A673 (cell line): ENCODE results near the gene SATB1. TPM values are rescaled to one million over a fixed set of nuclear protein-coding genes. Genes with fewer than 3 reads are reported as not detected.

Experiments used
- BruUV-seq: library from RNA; stranded (reverse); fragments of 400-500 nt; replicated peaks from 2 replicates; lab custom pipeline; 2021; lab: Mats Ljungman, UMichigan
- CTCF ChIA-PET: fragments of 300-600 bp; sonication (Branson Sonifier 250); formaldehyde crosslinking; loops from one replicate; lab custom pipeline; 2022; ENCODE audit warnings: antibody characterized with exemption; lab: Charles Lee
- POLR2A ChIA-PET: fragments of 300-600 bp; sonication (Branson Sonifier 250); formaldehyde crosslinking; loops from one replicate; lab custom pipeline; 2022; ENCODE audit warnings: antibody characterized with exemption; ENCODE audit not compliant: low non-redundant PET; lab: Charles Lee
- DNase-seq: peaks from one replicate; pipeline ENCODE4 v3.0.0-alpha.2; 2015; ENCODE audit warnings: low spot score
- H3K27ac ChIP-seq: fragments of 200-600 bp; sonication (generic); 2 replicates; pipeline ENCODE4 v1.5.1; 2016; ENCODE audit warnings: mixed run types, low read depth, mild to moderate bottlenecking, mixed read lengths, antibody characterized with exemption, low read length; ENCODE audit not compliant: poor library complexity, severe bottlenecking
- H3K27me3 ChIP-seq: fragments of 200-600 bp; sonication (generic); replicated peaks from 2 replicates; pipeline ENCODE4 v1.6.1; 2017; ENCODE audit warnings: mixed run types, low read depth, mild to moderate bottlenecking, mixed read lengths, antibody characterized with exemption, low read length; ENCODE audit not compliant: insufficient read depth, poor library complexity
- H3K36me3 ChIP-seq: fragments of 200-600 bp; sonication (generic); 2 replicates; pipeline ENCODE4 v1.6.1; 2016; ENCODE audit warnings: mixed run types, mild to moderate bottlenecking, mixed read lengths, antibody characterized with exemption, low read length; ENCODE audit not compliant: insufficient read depth, poor library complexity, severe bottlenecking
- H3K4me1 ChIP-seq: fragments of 200-600 bp; sonication (generic); 2 replicates; pipeline ENCODE4 v1.6.1; 2017; ENCODE audit warnings: mixed run types, mild to moderate bottlenecking, mixed read lengths, antibody characterized with exemption, low read length; ENCODE audit not compliant: insufficient read depth, poor library complexity, severe bottlenecking
- H3K4me3 ChIP-seq: fragments of 200-600 bp; sonication (generic); 2 replicates; pipeline ENCODE4 v1.5.1; 2016; ENCODE audit warnings: low read depth, mixed run types, mild to moderate bottlenecking, mixed read lengths, low read length; ENCODE audit not compliant: poor library complexity, severe bottlenecking
- H3K9me3 ChIP-seq: fragments of 200-600 bp; sonication (generic); 2 replicates; pipeline ENCODE4 v1.6.1; 2016; ENCODE audit warnings: mixed run types, low read depth, mild to moderate bottlenecking, mixed read lengths, antibody characterized with exemption, low read length; ENCODE audit not compliant: poor library complexity, severe bottlenecking
- EZH2 ChIP-seq: fragments of 200-600 bp; sonication (generic); IDR thresholded peaks from 2 replicates; pipeline ENCODE4 v1.6.1; 2017; ENCODE audit warnings: borderline replicate concordance, low read depth, mild to moderate bottlenecking, mixed read lengths, antibody characterized with exemption, low read length; ENCODE audit not compliant: poor library complexity, severe bottlenecking
- intact Hi-C: fragments of 100-400 bp; cut with micrococcal nuclease; formaldehyde crosslinking; loops from one replicate; pipeline ENCODE4 v1.10.0; 2022; ENCODE audit not compliant: unreplicated experiment
- total RNA-seq: library from RNA; stranded (reverse); gene quantifications from 2 replicates; pipeline ENCODE4 v1.2.3, GENCODE V29; 2021
- TF ChIP-seq, protein P1 (sequence below): fragments of 300-800, 200-600 bp; sonication (generic); conservative IDR thresholded peaks from 2 replicates; pipeline ENCODE4 v1.5.1; 2017; ENCODE audit warnings: low read depth, mild to moderate bottlenecking, antibody characterized with exemption, low read length, moderate library complexity, mixed read lengths

SATB1 gene
- total RNA-seq, 1 experiment from 2014 or later: 5.9 TPM

GRCh38 chr3:18405141-18405540 lies 20.0 kb downstream of the SATB1 start:
- TF ChIP-seq EZH2: no peak
- TF ChIP-seq, protein P1, sequence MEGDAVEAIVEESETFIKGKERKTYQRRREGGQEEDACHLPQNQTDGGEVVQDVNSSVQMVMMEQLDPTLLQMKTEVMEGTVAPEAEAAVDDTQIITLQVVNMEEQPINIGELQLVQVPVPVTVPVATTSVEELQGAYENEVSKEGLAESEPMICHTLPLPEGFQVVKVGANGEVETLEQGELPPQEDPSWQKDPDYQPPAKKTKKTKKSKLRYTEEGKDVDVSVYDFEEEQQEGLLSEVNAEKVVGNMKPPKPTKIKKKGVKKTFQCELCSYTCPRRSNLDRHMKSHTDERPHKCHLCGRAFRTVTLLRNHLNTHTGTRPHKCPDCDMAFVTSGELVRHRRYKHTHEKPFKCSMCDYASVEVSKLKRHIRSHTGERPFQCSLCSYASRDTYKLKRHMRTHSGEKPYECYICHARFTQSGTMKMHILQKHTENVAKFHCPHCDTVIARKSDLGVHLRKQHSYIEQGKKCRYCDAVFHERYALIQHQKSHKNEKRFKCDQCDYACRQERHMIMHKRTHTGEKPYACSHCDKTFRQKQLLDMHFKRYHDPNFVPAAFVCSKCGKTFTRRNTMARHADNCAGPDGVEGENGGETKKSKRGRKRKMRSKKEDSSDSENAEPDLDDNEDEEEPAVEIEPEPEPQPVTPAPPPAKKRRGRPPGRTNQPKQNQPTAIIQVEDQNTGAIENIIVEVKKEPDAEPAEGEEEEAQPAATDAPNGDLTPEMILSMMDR: no peak
- no peaks in the 10 kb centered on the region for H3K36me3 ChIP-seq
- no peaks in the 10 kb centered on the region for H3K27me3 ChIP-seq
- no peaks in the 10 kb centered on the region for H3K9me3 ChIP-seq
- no peak overlapping the region for H3K27ac ChIP-seq
- no peak overlapping the region for H3K4me3 ChIP-seq
- no peak for DNase-seq
- no TSS peak for BruUV-seq
- intact Hi-C loops: no loop called here
- ChIA-PET CTCF (no interaction called here), POLR2A (no interaction called here)
- H3K4me1 ChIP-seq: no peaks in the 10 kb centered on the region

- H3K4me3 ChIP-seq: no peak overlapping the region
- no TSS peak for BruUV-seq
- no peaks in the 10 kb centered on the region for H3K9me3 ChIP-seq
- no peak overlapping the region for H3K27ac ChIP-seq
- H3K27me3 ChIP-seq: no peaks in the 10 kb centered on the region
- no peak for DNase-seq
- TF ChIP-seq EZH2: no peak
- TF ChIP-seq, protein P1: no peak
- ChIA-PET POLR2A (no interaction called here), CTCF (no interaction called here)
- H3K4me1 ChIP-seq: no peaks in the 10 kb centered on the region
- intact Hi-C loops: no loop called here
- no peaks in the 10 kb centered on the region for H3K36me3 ChIP-seq
Observed at GRCh38 chr3:18403061-18403460, 22.1 kb downstream of the SATB1 start.

- Histone ChIP-seq H3K4me1 (no peaks in the 10 kb centered on the region), H3K4me3 (no peak overlapping the region), H3K36me3 (no peaks in the 10 kb centered on the region), H3K27me3 (no peaks in the 10 kb centered on the region), H3K9me3 (no peaks in the 10 kb centered on the region), H3K27ac (no peak overlapping the region)
- POLR2A ChIA-PET: no interaction called here
- TF ChIP-seq, protein P1: no peak
- CTCF ChIA-PET: interaction anchor here (1.3 kb wide), 1 partner anchor 13 kb away, joined by 6 read pairs; no protein-coding TSS in a partner anchor
- intact Hi-C loops: no loop called here
- no peak for DNase-seq
- no TSS peak for BruUV-seq
Observed at GRCh38 chr3:18402239-18402799, 22.8 kb downstream of the SATB1 start.
